Vagina (tissue), 2 donors: Measurements from ENCODE around the gene PRKAG2. TPM values are rescaled to one million over a fixed set of nuclear protein-coding genes. Genes with fewer than 3 reads are reported as not detected.

Source experiments
- DNase-seq, 2 donors: peaks; one replicate each; pipeline ENCODE4 v3.0.0-alpha.2; 2017; ENCODE audit errors: extremely low spot score in 2 of 2
- H3K27ac ChIP-seq: fragments of 200-600 bp; sonication (generic); one replicate; pipeline ENCODE4 v1.5.1; 2019
- H3K27me3 ChIP-seq: fragments of 200-600 bp; sonication (generic); one replicate; pipeline ENCODE4 v1.5.1; 2019
- H3K36me3 ChIP-seq, 2 donors: fragments of 200-600 bp; sonication (generic); one replicate each; pipeline ENCODE4 v1.5.1; 2017 to 2019
- H3K4me1 ChIP-seq: fragments of 200-600 bp; sonication (generic); one replicate; pipeline ENCODE4 v1.5.1; 2019
- H3K4me3 ChIP-seq, 2 donors: fragments of 200-600 bp; sonication (generic); 1 replicate in 1 of 2; 2 replicates in 1 of 2; pipeline ENCODE4 v1.5.1; 2016 to 2019
- H3K9me3 ChIP-seq: fragments of 200-600 bp; sonication (generic); one replicate; pipeline ENCODE4 v1.5.1; 2019
- CTCF ChIP-seq, 3 experiments: fragments of 450-650 bp in 2 of 3; fragments of 200-600 bp in 1 of 3; sonication (generic) in 1 of 3; IDR thresholded peaks; one replicate each; pipeline ENCODE4 v1.5.1; 2017 to 2019; ENCODE audit warnings: antibody characterized with exemption in 3 of 3, mild to moderate bottlenecking in 2 of 3, moderate library complexity in 2 of 3
- POLR2A ChIP-seq, 2 donors: fragments of 450-650 bp; IDR thresholded peaks; one replicate each; pipeline ENCODE4 v1.6.1; 2017; ENCODE audit warnings: antibody characterized with exemption in 2 of 2, mild to moderate bottlenecking in 2 of 2, moderate library complexity in 2 of 2
- POLR2AphosphoS5 ChIP-seq, 2 donors: sonication (generic); formaldehyde crosslinking; IDR thresholded peaks; one replicate each; pipeline ENCODE4 v1.9.0; 2017; ENCODE audit warnings: antibody characterized with exemption in 2 of 2, mild to moderate bottlenecking in 2 of 2, low read depth in 1 of 2; ENCODE audit not compliant: insufficient read depth in 1 of 2
- intact Hi-C: fragments of 100-400 bp; cut with DNase I; formaldehyde crosslinking; loops from one replicate; pipeline ENCODE4 v1.15.1; 2023
- total RNA-seq: library from RNA; depleted of rRNA; stranded (reverse); fragments of >200 nt; gene quantifications from one replicate; pipeline ENCODE4 v1.2.3, GENCODE V29; 2016

The PRKAG2 gene
- total RNA-seq, 1 donor from 2014 or later: 25.0 TPM

GRCh38 chr7:151608031-151608551 lies 268.8 kb downstream of the PRKAG2 start:
- H3K36me3 ChIP-seq: no peaks in the 10 kb centered on the region
- H3K4me1 ChIP-seq: peaks cover 9% of the 10 kb centered on the region
- no peaks in the 10 kb centered on the region for H3K27me3 ChIP-seq
- H3K9me3 ChIP-seq: no peaks in the 10 kb centered on the region
- intact Hi-C loops: no loop called here
- DNase-seq: no peak
- TF ChIP-seq POLR2AphosphoS5 (IDR thresholded peaks at IDR 0.05; ENCODE audit: insufficient read depth in 1 of 2, low read depth in 1 of 2) (no peak), POLR2A (IDR thresholded peaks at IDR 0.05) (no peak), CTCF (IDR thresholded peaks at IDR 0.05) (no peak)
- no peak overlapping the region for H3K4me3 ChIP-seq
- H3K27ac ChIP-seq: no peak overlapping the region

DNA sequence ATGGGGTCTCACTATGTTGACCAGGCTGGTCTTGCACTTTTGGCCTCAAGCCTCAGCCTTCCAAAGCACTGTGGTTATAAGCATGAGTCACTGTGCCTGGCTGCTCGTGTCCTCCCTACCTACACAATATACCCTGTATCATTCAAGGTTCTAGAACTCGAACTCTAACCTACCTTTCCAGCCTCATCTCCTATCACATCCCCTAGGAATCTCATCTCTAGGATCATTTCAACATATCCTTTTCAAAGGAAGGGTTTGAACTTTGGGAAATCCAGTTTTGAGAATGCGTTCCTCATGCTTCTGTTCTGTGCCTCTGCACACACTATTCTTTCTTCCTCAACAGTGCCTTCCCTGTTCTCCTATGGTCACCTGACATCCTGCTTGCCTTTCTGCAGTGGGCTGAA lies 269.4 kb downstream of the PRKAG2 start:
- Histone ChIP-seq H3K36me3 (no peaks in the 10 kb centered on the region), H3K9me3 (no peaks in the 10 kb centered on the region), H3K27me3 (no peaks in the 10 kb centered on the region), H3K4me3 (no peak overlapping the region), H3K27ac (no peak overlapping the region), H3K4me1 (peaks cover 9% of the 10 kb centered on the region)
- TF ChIP-seq POLR2A (IDR thresholded peaks at IDR 0.05) (no peak), POLR2AphosphoS5 (IDR thresholded peaks at IDR 0.05; ENCODE audit: insufficient read depth in 1 of 2, low read depth in 1 of 2) (no peak)
- DNase-seq: no peak
- intact Hi-C loops: no loop called here

- no peak overlapping the region for H3K4me3 ChIP-seq
- intact Hi-C loops: no loop called here
- peaks cover 29% of the 10 kb centered on the region for H3K4me1 ChIP-seq
- no peak overlapping the region for H3K27ac ChIP-seq
- TF ChIP-seq POLR2A (IDR thresholded peaks at IDR 0.05) (no peak), POLR2AphosphoS5 (IDR thresholded peaks at IDR 0.05; ENCODE audit: insufficient read depth in 1 of 2, low read depth in 1 of 2) (no peak), CTCF (IDR thresholded peaks at IDR 0.05) (no peak)
- H3K36me3 ChIP-seq: no peaks in the 10 kb centered on the region
- DNase-seq: no peak
- no peaks in the 10 kb centered on the region for H3K9me3 ChIP-seq
- H3K27me3 ChIP-seq: no peaks in the 10 kb centered on the region
These were observed 273.0 kb downstream of the PRKAG2 start for GRCh38 chr7:151603951-151604350.

GRCh38 chr7:151601521-151602305 lies 275.2 kb downstream of the PRKAG2 start:
- no peak for TF ChIP-seq CTCF (IDR thresholded peaks at IDR 0.05)
- TF ChIP-seq POLR2A (IDR thresholded peaks at IDR 0.05): no peak
- no peak for TF ChIP-seq POLR2AphosphoS5 (IDR thresholded peaks at IDR 0.05; ENCODE audit: insufficient read depth in 1 of 2, low read depth in 1 of 2)
- Histone ChIP-seq H3K36me3 (no peaks in the 10 kb centered on the region), H3K9me3 (no peaks in the 10 kb centered on the region), H3K27me3 (no peaks in the 10 kb centered on the region), H3K4me1 (peaks cover 22% of the 10 kb centered on the region), H3K27ac (no peak overlapping the region), H3K4me3 (no peak overlapping the region)
- no peak for DNase-seq
- intact Hi-C loops: no loop called here

DNA sequence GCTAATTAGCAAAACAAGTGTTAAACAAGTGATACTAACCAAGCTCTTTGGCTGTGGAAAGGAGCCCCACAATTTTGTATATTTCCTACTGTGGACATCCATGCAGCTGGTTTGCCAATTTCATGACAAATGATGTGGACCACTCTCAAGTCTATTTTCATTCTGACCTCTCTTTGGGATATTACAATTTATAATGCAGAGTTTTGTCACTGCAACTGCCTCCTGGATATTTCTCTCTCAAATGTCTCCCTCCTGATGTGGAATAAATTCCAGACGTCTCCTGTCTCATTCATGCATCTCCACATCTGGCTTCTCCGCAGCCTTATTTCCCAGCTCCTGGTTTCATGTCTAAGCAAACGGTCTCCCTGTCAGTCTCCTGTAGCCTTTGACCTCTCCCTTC lies 276.6 kb downstream of the PRKAG2 start:
- Histone ChIP-seq H3K4me1 (peaks cover 22% of the 10 kb centered on the region), H3K36me3 (no peaks in the 10 kb centered on the region), H3K9me3 (no peaks in the 10 kb centered on the region), H3K4me3 (no peak overlapping the region), H3K27ac (peak overlapping the region; percentile 39), H3K27me3 (no peaks in the 10 kb centered on the region)
- no peak for TF ChIP-seq POLR2A (IDR thresholded peaks at IDR 0.05)
- no peak for TF ChIP-seq POLR2AphosphoS5 (IDR thresholded peaks at IDR 0.05; ENCODE audit: insufficient read depth in 1 of 2, low read depth in 1 of 2)
- no peak for TF ChIP-seq CTCF (IDR thresholded peaks at IDR 0.05)
- intact Hi-C loops: no loop called here
- DNase-seq: no peak
